Endothelial cell of umbilical vein (primary cell): ENCODE data around the gene BANF2. TPM values are rescaled to one million over a fixed set of nuclear protein-coding genes. Genes with fewer than 3 reads are reported as not detected.

Experiments
- BruUV-seq: library from RNA; stranded (reverse); fragments of 400-500 nt; replicated peaks from 2 replicates; lab custom pipeline; 2021; lab: Mats Ljungman, UMichigan
- CTCF ChIA-PET: fragments of 300-600, 350-600 bp; sonication (Branson Sonifier 250); formaldehyde crosslinking; loops from one replicate; lab custom pipeline; 2021; ENCODE audit warnings: antibody characterized with exemption, inconsistent platforms; lab: Charles Lee
- POLR2A ChIA-PET: fragments of 300-600, 350-600 bp; sonication (Branson Sonifier 250); formaldehyde crosslinking; loops from one replicate; lab custom pipeline; 2021; ENCODE audit warnings: antibody characterized with exemption, inconsistent platforms; lab: Charles Lee
- DNase-seq: peaks from one replicate; pipeline ENCODE4 v3.0.0-alpha.2; 2011; ENCODE audit warnings: low read depth, low spot score
- FAIRE-seq: peaks from 2 replicates; lab custom pipeline; 2011; peaks lifted over from hg19 to GRCh38; lab: Jason Lieb, UNC
- H2AFZ ChIP-seq: 2 replicates; pipeline ENCODE4 v1.6.0; 2012; ENCODE audit warnings: low read depth, low read length, control low read depth, inconsistent platforms
- H3K27ac ChIP-seq: 2 replicates; pipeline ENCODE4 v1.5.1; 2011; ENCODE audit warnings: low read depth, mild to moderate bottlenecking, control low read depth, low read length, moderate library complexity; ENCODE audit not compliant: insufficient read depth
- H3K27me3 ChIP-seq, 2 experiments: 2 replicates each; pipeline versions ENCODE4 v1.6.0 to v1.6.1; 2011; ENCODE audit warnings: low read length in 2 of 2, mixed read lengths in 1 of 2; ENCODE audit not compliant: control insufficient read depth in 2 of 2, insufficient read depth in 2 of 2
- H3K36me3 ChIP-seq, 2 experiments: 2 replicates in 1 of 2; 3 replicates in 1 of 2; pipeline ENCODE4 v1.5.1; 2011; ENCODE audit warnings: low read length in 2 of 2, mild to moderate bottlenecking in 1 of 2, moderate library complexity in 1 of 2; ENCODE audit not compliant: control insufficient read depth in 2 of 2, insufficient read depth in 2 of 2; ENCODE audit errors: extremely low read depth in 1 of 2
- H3K4me1 ChIP-seq: 3 replicates; pipeline ENCODE4 v1.5.1; 2011; ENCODE audit warnings: mild to moderate bottlenecking, low read length; ENCODE audit not compliant: control insufficient read depth, insufficient read depth; ENCODE audit errors: extremely low read depth
- H3K4me2 ChIP-seq: 2 replicates; pipeline ENCODE4 v1.6.1; 2011; ENCODE audit warnings: low read length, control low read depth, mixed read lengths; ENCODE audit not compliant: insufficient read depth
- H3K4me3 ChIP-seq, 3 experiments: fragments of 200-600 bp in 1 of 3; sonication (generic), shearing (Covaris generic) in 1 of 3; replicated peaks in 1 of 3; 2 replicates each; pipeline ENCODE4 v1.5.1; 2011 to 2016; ENCODE audit warnings: control low read depth in 3 of 3, low read length in 3 of 3, mild to moderate bottlenecking in 2 of 3, inconsistent platforms in 1 of 3, low read depth in 1 of 3, moderate library complexity in 1 of 3; ENCODE audit not compliant: insufficient read depth in 1 of 3
- H3K79me2 ChIP-seq: 2 replicates; pipeline ENCODE4 v1.6.0; 2012; ENCODE audit warnings: low read length, inconsistent platforms; ENCODE audit not compliant: control insufficient read depth, insufficient read depth
- H3K9ac ChIP-seq: replicated peaks from 2 replicates; pipeline ENCODE3; 2011; ENCODE audit warnings: low read length, control low read depth; ENCODE audit not compliant: insufficient read depth; ENCODE audit errors: extremely low read depth
- H3K9me1 ChIP-seq: replicated peaks from 3 replicates; pipeline ENCODE4 v1.6.0; 2011; ENCODE audit warnings: mild to moderate bottlenecking, low read length; ENCODE audit not compliant: control insufficient read depth, insufficient read depth; ENCODE audit errors: extremely low read depth
- H3K9me3 ChIP-seq: replicated peaks from 2 replicates; pipeline ENCODE4 v1.5.1; 2012; ENCODE audit warnings: low read length, inconsistent platforms; ENCODE audit not compliant: control insufficient read depth, insufficient read depth
- H4K20me1 ChIP-seq: replicated peaks from 2 replicates; pipeline ENCODE3; 2011; ENCODE audit warnings: mild to moderate bottlenecking, low read length; ENCODE audit not compliant: control insufficient read depth, insufficient read depth; ENCODE audit errors: extremely low read depth
- CTCF ChIP-seq, 2 donors: IDR thresholded peaks; 1 replicate in 1 of 2; 2 replicates in 1 of 2; pipeline ENCODE4 v1.5.1; 2011; ENCODE audit warnings: low read length in 2 of 2, mild to moderate bottlenecking in 2 of 2, moderate library complexity in 2 of 2, control low read depth in 1 of 2, inconsistent platforms in 1 of 2, low read depth in 1 of 2; ENCODE audit not compliant: insufficient read depth in 1 of 2; ENCODE audit errors: extremely low read depth in 1 of 2
- EZH2 ChIP-seq: IDR thresholded peaks from 2 replicates; pipeline ENCODE4 v1.6.1; 2012; ENCODE audit warnings: borderline replicate concordance, low read depth, mild to moderate bottlenecking, moderate library complexity, low read length, inconsistent platforms; ENCODE audit not compliant: severe bottlenecking
- FOS ChIP-seq: IDR thresholded peaks from 2 replicates; pipeline ENCODE4 v1.6.1; 2011; ENCODE audit warnings: mild to moderate bottlenecking, low read length, moderate library complexity, borderline replicate concordance; ENCODE audit not compliant: insufficient read depth
- GATA2 ChIP-seq: IDR thresholded peaks from 2 replicates; pipeline ENCODE4 v1.7.0; 2011; ENCODE audit warnings: low read depth, mild to moderate bottlenecking, moderate library complexity, mixed read lengths, low read length; ENCODE audit not compliant: insufficient read length, insufficient read depth
- JUN ChIP-seq: IDR thresholded peaks from 2 replicates; pipeline ENCODE4 v1.6.1; 2011; ENCODE audit warnings: borderline replicate concordance, low read depth; ENCODE audit not compliant: insufficient read length, insufficient read depth
- MAX ChIP-seq: IDR thresholded peaks from 2 replicates; pipeline ENCODE4 v1.6.1; 2011; ENCODE audit not compliant: insufficient read depth, insufficient read length
- MYC ChIP-seq: IDR thresholded peaks from one replicate; pipeline ENCODE4 v1.6.1; 2011; ENCODE audit warnings: mild to moderate bottlenecking, low read depth, low read length
- POLR2A ChIP-seq: IDR thresholded peaks from 2 replicates; pipeline ENCODE4 v1.6.1; 2012; ENCODE audit warnings: low read depth, mild to moderate bottlenecking, control low read depth, low read length
- POLR2AphosphoS5 ChIP-seq: IDR thresholded peaks from 2 replicates; pipeline ENCODE4 v1.6.1; 2012; ENCODE audit warnings: low read depth, mild to moderate bottlenecking, control low read depth, low read length, moderate library complexity; ENCODE audit not compliant: insufficient read depth
- dilution Hi-C: fragments of 300-500 bp; cut with MboI; formaldehyde crosslinking; loops from one replicate; pipeline ENCODE4 v1.15.0; 2019; ENCODE audit warnings: low sequenced_read_pairs; ENCODE audit not compliant: extremely low pct_ligation_motif_present
- intact Hi-C: fragments of 100-400 bp; cut with micrococcal nuclease; formaldehyde crosslinking; loops from one replicate; pipeline ENCODE4 v1.10.0; 2022
- polyA plus RNA-seq, 4 experiments: library from polyadenylated mRNA; depleted of rRNA in 3 of 4; stranded (reverse) in 3 of 4; unstranded in 1 of 4; fragments of >200 nt; gene quantifications; 2 replicates each; pipeline versions ENCODE4 v1.2.1 to v1.2.3, GENCODE V29; 2011 to 2012; ENCODE audit warnings: missing spikeins in 1 of 4
- total RNA-seq: library from RNA; stranded (reverse); gene quantifications from 2 replicates; pipeline ENCODE4 v1.2.3, GENCODE V29; 2021

Gene BANF2
- total and polyA plus RNA-seq, 2 donors (not counting 3 experiments of a cell fraction or from before 2014, with no cell fraction given), result not detected

- Histone ChIP-seq H3K9me3 (no peaks in the 10 kb centered on the region), H3K79me2 (no peaks in the 10 kb centered on the region), H3K4me3 (no peak overlapping the region), H3K9ac (no peak overlapping the region), H3K4me2 (no peak overlapping the region), H3K4me1 (no peaks in the 10 kb centered on the region), H3K27me3 (peaks cover 3 to 4% of the 10 kb centered on the region in 2 experiments), H2AFZ (no peak overlapping the region), H3K27ac (no peak overlapping the region), H4K20me1 (no peaks in the 10 kb centered on the region), H3K9me1 (no peaks in the 10 kb centered on the region), H3K36me3 (no peaks in the 10 kb centered on the region)
- TF ChIP-seq GATA2 (no peak), POLR2A (no peak), FOS (no peak), CTCF (IDR thresholded peaks at IDR 0.05; ENCODE audit: extremely low read depth in 1 of 2, insufficient read depth in 1 of 2, low read depth in 1 of 2, low read length in 2 of 2) (no peak), EZH2 (no peak)
- FAIRE-seq, result no peak
- dilution Hi-C loops, result no loop called here
- intact Hi-C loops, result no loop called here
- no peak for DNase-seq
- no TSS peak for BruUV-seq
- ChIA-PET CTCF (no interaction called here), POLR2A (no interaction called here)
These were observed 27.6 kb downstream of the BANF2 start for GRCh38 chr20:17727351-17727750.

GRCh38 chr20:17728074-17728473 is 28.3 kb downstream of the BANF2 start:
- H3K79me2 ChIP-seq, result no peaks in the 10 kb centered on the region
- no peak overlapping the region for H3K4me3 ChIP-seq
- no peak for FAIRE-seq
- TF ChIP-seq CTCF (IDR thresholded peaks at IDR 0.05; ENCODE audit: extremely low read depth in 1 of 2, insufficient read depth in 1 of 2, low read depth in 1 of 2, low read length in 2 of 2), result no peak
- TF ChIP-seq POLR2A, result no peak
- no peak for TF ChIP-seq MAX
- TF ChIP-seq JUN, result no peak
- no peak for TF ChIP-seq GATA2
- no peak for TF ChIP-seq FOS
- TF ChIP-seq EZH2, result no peak
- no peak for TF ChIP-seq MYC
- no peak for TF ChIP-seq POLR2AphosphoS5
- H4K20me1 ChIP-seq, result no peaks in the 10 kb centered on the region
- no peak overlapping the region for H3K27ac ChIP-seq
- no peaks in the 10 kb centered on the region for H3K9me3 ChIP-seq
- H3K4me1 ChIP-seq, result no peaks in the 10 kb centered on the region
- peaks cover 2 to 4% of the 10 kb centered on the region in 2 experiments for H3K27me3 ChIP-seq
- CTCF ChIA-PET, result no interaction called here
- no peaks in the 10 kb centered on the region for H3K36me3 ChIP-seq
- dilution Hi-C loops (no loop called here), intact Hi-C loops (no loop called here)
- H3K9me1 ChIP-seq, result no peaks in the 10 kb centered on the region
- H2AFZ ChIP-seq, result no peak overlapping the region
- POLR2A ChIA-PET, result no interaction called here
- no peak for DNase-seq
- H3K9ac ChIP-seq, result no peak overlapping the region
- no TSS peak for BruUV-seq
- H3K4me2 ChIP-seq, result no peak overlapping the region
